ENCODE results near the gene CCDC197. TPM values are rescaled to one million over a fixed set of nuclear protein-coding genes. Genes with fewer than 3 reads are reported as not detected.

The CCDC197 gene
- total RNA-seq, 1 experiment from 2014 or later = not detected

DNA sequence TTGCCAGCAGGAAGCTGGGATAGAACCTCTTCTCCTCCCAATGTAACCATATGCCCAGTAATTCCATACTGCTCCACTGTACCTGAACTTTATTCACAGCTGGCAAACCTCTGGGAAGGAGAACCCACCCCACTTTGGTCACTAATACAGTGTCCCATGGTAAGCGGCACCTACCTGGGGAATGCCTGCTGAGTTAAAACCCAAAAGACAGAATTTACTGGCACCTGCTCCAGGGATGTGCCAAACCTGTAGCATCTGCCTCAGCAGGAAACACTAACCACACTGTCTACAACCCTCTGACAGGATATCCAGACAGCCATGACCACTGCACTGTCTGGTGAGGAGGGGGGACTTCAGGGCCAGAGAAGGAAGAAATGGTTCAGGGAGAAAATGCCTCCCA lies 57.3 kb downstream of the CCDC197 start:
- no peak overlapping the region for H3K56ac ChIP-seq (ENCODE audit: insufficient read length, low read depth, low read length)

More for the DNA sequence above, 57.3 kb downstream of the CCDC197 start:
- no peaks in the 10 kb centered on the region; the same call in 1 of the 2 replicates for H3K4me1 ChIP-seq (ENCODE audit: insufficient read depth, low read length)
- H2AFZ ChIP-seq (ENCODE audit: low read length) = no peak overlapping the region
- no peak overlapping the region for H3K9ac ChIP-seq (ENCODE audit: extremely low read depth, insufficient read length, low read length)
- H4K20me1 ChIP-seq (ENCODE audit: control insufficient read depth, insufficient read depth, insufficient read length) = no peaks in the 10 kb centered on the region
- H3K14ac ChIP-seq (ENCODE audit: insufficient read depth, low read length) = no peak overlapping the region
- no peaks in the 10 kb centered on the region for H3K79me2 ChIP-seq (ENCODE audit: insufficient read depth, low read length)
- Mint-ChIP-seq H3K4me1 (peaks cover 15 to 18% of the 10 kb centered on the region in 2 experiments), H3K27ac (no peak overlapping the region; a peak in 1 of 7 replicates), H3K36me3 (ENCODE audit: insufficient read depth in 1 of 3, low read depth in 3 of 3) (peaks cover 48 to 93% (median 86%) of the 10 kb centered on the region in 3 experiments; a peak in 6 of 7 replicates), H3K4me3 (no peak overlapping the region), H3K27me3 (ENCODE audit: low read depth) (no peaks in the 10 kb centered on the region), H3K9me3 (no peaks in the 10 kb centered on the region)
- no peak overlapping the region for H3K27ac ChIP-seq (ENCODE audit: insufficient read length, low read depth, low read length)
- no peaks in the 10 kb centered on the region for H3K9me3 ChIP-seq (ENCODE audit: control insufficient read depth, low read depth, low read length)
- no peak for DNase-seq
- H2BK5ac ChIP-seq (ENCODE audit: insufficient read length, low read length) = no peak overlapping the region
- no peaks in the 10 kb centered on the region for H3K23me2 ChIP-seq (ENCODE audit: insufficient read length, low read depth, low read length, poor library complexity, severe bottlenecking)
- no peak overlapping the region for H3K18ac ChIP-seq (ENCODE audit: insufficient read length, low read depth, low read length)
- H4K91ac ChIP-seq (ENCODE audit: insufficient read length, low read depth, low read length) = no peak overlapping the region
- no peak overlapping the region for H3K4ac ChIP-seq (ENCODE audit: low read depth, low read length)
- H2BK12ac ChIP-seq (ENCODE audit: insufficient read length, low read depth, low read length) = no peak overlapping the region
- no peak overlapping the region for H3K4me2 ChIP-seq (ENCODE audit: insufficient read depth, insufficient read length, low read length)
- TF ChIP-seq, protein P1, sequence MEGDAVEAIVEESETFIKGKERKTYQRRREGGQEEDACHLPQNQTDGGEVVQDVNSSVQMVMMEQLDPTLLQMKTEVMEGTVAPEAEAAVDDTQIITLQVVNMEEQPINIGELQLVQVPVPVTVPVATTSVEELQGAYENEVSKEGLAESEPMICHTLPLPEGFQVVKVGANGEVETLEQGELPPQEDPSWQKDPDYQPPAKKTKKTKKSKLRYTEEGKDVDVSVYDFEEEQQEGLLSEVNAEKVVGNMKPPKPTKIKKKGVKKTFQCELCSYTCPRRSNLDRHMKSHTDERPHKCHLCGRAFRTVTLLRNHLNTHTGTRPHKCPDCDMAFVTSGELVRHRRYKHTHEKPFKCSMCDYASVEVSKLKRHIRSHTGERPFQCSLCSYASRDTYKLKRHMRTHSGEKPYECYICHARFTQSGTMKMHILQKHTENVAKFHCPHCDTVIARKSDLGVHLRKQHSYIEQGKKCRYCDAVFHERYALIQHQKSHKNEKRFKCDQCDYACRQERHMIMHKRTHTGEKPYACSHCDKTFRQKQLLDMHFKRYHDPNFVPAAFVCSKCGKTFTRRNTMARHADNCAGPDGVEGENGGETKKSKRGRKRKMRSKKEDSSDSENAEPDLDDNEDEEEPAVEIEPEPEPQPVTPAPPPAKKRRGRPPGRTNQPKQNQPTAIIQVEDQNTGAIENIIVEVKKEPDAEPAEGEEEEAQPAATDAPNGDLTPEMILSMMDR (conservative IDR thresholded peaks at IDR 0.05) = no peak
- H2BK15ac ChIP-seq (ENCODE audit: low read depth, low read length) = no peak overlapping the region
- no peak overlapping the region for H2BK120ac ChIP-seq (ENCODE audit: low read depth, low read length, poor library complexity, severe bottlenecking)
- no peaks in the 10 kb centered on the region for H3K27me3 ChIP-seq (ENCODE audit: insufficient read depth, low read length)
- H2BK20ac ChIP-seq (ENCODE audit: low read depth, low read length, poor library complexity, severe bottlenecking) = no peak overlapping the region
- no peak overlapping the region for H4K8ac ChIP-seq (replicated peaks; ENCODE audit: insufficient read length, low read depth, low read length)
- H4K5ac ChIP-seq (ENCODE audit: insufficient read length, low read depth, low read length) = no peak overlapping the region
- no CpG with 5 or more reads among the region's 1 CpG for whole genome bisulfite sequencing (ENCODE audit: extremely low coverage, insufficient read length, low lambda C conversion rate)
- H3T11ph ChIP-seq (ENCODE audit: low read length) = no peak overlapping the region
- no peaks in the 10 kb centered on the region for H3K79me1 ChIP-seq (ENCODE audit: insufficient read depth, low read depth, low read length, poor library complexity, severe bottlenecking)
- no peak overlapping the region for H3K23ac ChIP-seq (ENCODE audit: insufficient read length, low read depth, low read length)
- no peak overlapping the region for H2AK5ac ChIP-seq (ENCODE audit: insufficient read length, low read length)

Data from H9 (cell line).